GM18505 (cell line): Measurements from ENCODE around the gene FAM50A.

Experiments used
- ATAC-seq: cut with Tn5 transposase; IDR thresholded peaks from one replicate; pipeline ENCODE4 v1.9.1; 2021; ENCODE audit not compliant: unreplicated experiment
- POLR2A ChIP-seq: IDR thresholded peaks from 4 replicates; pipeline ENCODE4 v1.6.1; 2011; ENCODE audit warnings: borderline replicate concordance; ENCODE audit not compliant: insufficient read depth, insufficient read length; ENCODE audit errors: extremely low read depth

The FAM50A gene

GRCh38 chrX:154428176-154429171, 15.5 kb upstream of the FAM50A start, which contains the start of gene ATP6AP1:
ATP6AP1 (plus strand) TSS chrX:154428677; CDS start chrX:154428693, 16 bp downstream.
- peak; percentile 92 for ATAC-seq

GRCh38 chrX:154429711-154430110, 14.2 kb upstream of the FAM50A start:
- ATAC-seq: no peak
- no peak for TF ChIP-seq POLR2A

More at GRCh38 chrX:154428176-154429171, 15.5 kb upstream of the FAM50A start, which contains the start of gene ATP6AP1:
- peak; percentile 50 for TF ChIP-seq POLR2A

- no peak for ATAC-seq
- no peak for TF ChIP-seq POLR2A
Measured at GRCh38 chrX:154430479-154430878, 13.5 kb upstream of the FAM50A start.

DNA sequence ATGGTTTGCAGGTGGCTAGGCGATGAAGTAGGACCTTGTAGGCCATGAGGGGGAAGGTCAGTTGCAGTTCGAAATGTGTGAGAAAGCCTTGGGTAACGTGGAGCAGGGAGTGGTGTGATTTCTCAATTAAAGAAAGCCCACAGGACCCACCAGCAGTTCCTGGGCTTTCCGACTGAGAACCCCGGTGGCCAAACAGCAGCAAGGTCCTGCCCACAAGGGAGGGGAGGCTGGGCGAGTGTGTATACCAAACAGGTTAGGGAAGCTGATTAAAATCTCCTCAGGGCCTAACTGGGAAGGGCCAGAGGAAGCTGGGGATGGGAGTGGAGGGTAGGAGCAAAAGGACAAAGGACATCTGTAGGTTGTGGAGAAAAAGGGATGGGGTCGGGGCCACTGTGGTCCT, 13.0 kb upstream of the FAM50A start:
- no peak for TF ChIP-seq POLR2A

DNA sequence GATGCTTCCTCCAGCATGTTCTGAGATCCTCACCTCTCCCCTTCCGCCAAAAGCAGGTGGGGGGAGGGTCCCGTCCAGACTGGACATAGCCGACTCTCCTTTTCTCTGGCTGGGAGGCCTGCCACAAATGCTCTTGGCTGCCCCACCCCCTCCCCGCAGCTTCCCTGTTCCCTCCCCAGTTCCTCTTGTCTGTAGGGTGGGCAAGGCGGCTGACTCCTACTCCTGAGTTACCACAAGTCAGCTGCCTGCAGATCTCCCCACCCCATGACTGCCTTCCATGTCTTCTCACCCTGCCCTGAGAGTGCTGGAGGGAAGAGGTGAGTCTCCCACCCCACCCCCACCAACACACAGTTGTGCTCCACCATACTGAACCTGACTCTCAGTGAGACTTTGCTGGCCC, 12.6 kb upstream of the FAM50A start:
- no peak for TF ChIP-seq POLR2A
- no peak for ATAC-seq

More for the DNA sequence above, 13.0 kb upstream of the FAM50A start:
- ATAC-seq: no peak

- no peak for TF ChIP-seq POLR2A
- ATAC-seq: no peak
Measured at GRCh38 chrX:154432210-154432609, 11.7 kb upstream of the FAM50A start.

- no peak for TF ChIP-seq POLR2A
- ATAC-seq: no peak
Measured at GRCh38 chrX:154433605-154434004, 10.3 kb upstream of the FAM50A start.

GRCh38 chrX:154434394-154435168, 9.4 kb upstream of the FAM50A start:
- TF ChIP-seq POLR2A: no peak
- no peak for ATAC-seq

- no peak for ATAC-seq
- no peak for TF ChIP-seq POLR2A
Measured at GRCh38 chrX:154435171-154435733, 8.7 kb upstream of the FAM50A start.

DNA sequence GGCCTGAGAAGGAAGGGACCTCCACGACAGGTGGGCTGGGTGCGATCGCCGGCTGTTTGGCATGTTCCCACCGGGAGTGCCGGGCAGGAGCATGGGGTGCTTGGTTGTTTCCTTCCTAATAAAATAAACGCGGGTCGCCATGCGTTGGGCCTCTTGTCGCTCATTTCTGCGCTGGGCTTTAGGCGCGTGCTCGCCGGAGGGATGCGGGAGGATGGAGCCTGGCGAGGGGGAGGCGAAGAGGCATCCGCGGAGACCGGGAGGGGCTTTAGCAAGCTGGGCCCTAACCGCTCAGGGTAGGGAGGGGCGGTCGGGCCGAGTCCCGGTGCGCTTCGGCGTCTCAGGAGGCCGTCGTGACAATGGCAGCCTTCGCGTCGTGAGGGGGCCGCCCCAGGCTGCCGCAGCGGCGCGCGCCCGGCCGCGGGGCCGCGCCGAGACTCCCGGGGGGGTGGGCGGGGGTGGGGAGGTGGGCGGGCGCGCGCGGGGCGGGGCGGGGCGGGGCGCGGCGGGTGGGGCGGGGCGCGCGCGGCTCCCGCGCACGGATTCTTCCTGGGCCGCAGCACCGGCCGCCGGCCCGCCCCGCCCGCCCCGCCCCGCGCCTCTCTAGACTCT, 7.5 kb upstream of the FAM50A start:
- TF ChIP-seq POLR2A: no peak
- peak; percentile 40 for ATAC-seq

- TF ChIP-seq POLR2A: peak; percentile 50
- ATAC-seq: peak; percentile 45
Measured at GRCh38 chrX:154436983-154437752, 6.8 kb upstream of the FAM50A start, which contains the start of gene GDI1. GDI1 (plus strand) TSS chrX:154437154; CDS start chrX:154437255, 101 bp downstream.
